Fibroblast of skin of left quadriceps (primary cell): Measurements from ENCODE around the gene STX10.

Experiments
- DNase-seq, 2 experiments: peaks; one replicate each; pipeline ENCODE4 v3.0.0-alpha.2; 2013; ENCODE audit warnings: low read depth in 2 of 2

STX10 gene

GRCh38 chr19:13139633-13140311 is 10.4 kb downstream of the STX10 start:
- DNase-seq = no peak

- no peak for DNase-seq
Measured at GRCh38 chr19:13138916-13139198, 11.3 kb downstream of the STX10 start.

GRCh38 chr19:13138171-13138915 is 11.8 kb downstream of the STX10 start:
- no peak for DNase-seq

- no peak for DNase-seq
Measured at GRCh38 chr19:13137290-13137794, 12.8 kb downstream of the STX10 start.

DNA sequence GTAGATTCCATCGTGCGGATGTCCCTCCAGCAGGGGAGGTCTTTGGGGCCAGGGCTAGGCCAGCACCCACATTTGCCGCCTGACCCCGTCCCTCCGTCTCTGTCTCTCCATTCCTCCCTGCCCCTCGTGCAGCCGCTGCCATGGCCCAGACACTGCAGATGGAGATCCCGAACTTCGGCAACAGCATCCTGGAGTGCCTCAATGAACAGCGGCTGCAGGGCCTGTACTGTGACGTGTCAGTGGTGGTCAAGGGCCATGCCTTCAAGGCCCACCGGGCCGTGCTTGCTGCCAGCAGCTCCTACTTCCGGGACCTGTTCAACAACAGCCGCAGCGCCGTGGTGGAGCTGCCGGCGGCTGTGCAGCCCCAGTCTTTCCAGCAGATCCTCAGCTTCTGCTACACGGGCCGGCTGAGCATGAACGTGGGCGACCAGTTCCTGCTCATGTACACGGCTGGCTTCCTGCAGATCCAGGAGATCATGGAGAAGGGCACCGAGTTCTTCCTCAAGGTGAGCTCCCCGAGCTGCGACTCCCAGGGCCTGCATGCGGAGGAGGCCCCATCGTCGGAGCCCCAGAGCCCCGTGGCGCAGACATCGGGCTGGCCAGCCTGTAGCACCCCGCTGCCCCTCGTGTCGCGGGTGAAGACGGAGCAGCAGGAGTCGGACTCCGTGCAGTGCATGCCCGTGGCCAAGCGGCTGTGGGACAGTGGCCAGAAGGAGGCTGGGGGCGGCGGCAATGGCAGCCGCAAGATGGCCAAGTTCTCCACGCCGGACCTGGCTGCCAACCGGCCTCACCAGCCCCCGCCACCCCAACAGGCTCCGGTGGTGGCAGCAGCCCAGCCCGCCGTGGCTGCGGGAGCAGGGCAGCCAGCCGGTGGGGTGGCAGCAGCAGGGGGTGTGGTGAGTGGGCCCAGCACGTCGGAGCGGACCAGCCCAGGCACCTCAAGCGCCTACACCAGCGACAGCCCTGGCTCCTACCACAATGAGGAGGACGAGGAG is 14.8 kb downstream of the STX10 start:
- no peak for DNase-seq

DNA sequence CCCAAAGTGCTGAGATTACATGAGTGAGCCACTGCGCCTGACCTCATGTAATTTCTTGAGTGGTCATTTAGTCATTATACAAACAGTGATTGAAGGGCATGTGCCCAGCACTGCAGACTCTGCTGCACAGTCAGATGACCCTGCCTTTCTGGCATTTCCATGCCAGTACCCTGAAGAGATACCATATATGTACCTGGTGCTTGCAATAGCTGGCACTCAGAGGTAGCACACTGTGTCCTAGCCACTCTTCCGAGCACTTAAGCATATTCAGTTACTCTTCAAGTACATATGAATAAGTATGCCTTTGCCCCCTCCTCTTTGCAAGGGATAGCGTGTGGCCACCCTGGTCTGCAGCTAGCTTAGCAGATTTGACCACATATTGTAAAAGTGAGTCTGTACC is 15.5 kb downstream of the STX10 start:
- DNase-seq = no peak

DNA sequence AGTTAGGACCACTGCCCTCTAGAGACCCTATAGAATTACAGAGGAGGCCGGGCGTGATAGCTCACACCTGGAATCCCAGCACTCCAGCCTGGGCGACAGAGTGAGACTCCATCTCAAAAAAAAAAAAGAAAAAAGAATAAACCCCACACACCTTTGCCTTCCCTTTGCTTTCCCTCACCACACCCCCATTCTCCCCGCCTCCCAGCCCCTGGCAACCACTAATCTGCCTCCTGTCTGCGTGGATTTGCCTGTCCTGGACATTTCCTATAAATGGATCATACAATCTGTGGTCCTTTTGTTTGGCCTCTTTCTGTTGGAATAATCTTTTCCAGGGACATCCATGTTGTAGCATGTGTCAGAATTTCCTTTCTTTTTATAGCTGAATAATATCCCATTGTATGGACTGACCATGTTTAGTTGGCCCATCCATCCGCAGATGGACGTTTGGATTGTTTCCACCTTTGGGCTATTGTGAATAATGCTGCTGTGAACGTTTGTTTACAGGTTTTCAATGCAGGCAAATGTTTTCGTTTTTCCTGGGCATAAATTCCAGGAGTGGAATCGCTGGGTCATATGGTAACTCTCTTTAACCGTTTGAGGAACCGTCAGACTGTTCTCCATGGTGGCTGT is 16.8 kb downstream of the STX10 start:
- no peak for DNase-seq

- DNase-seq = no peak
Measured at GRCh38 chr19:13132471-13133180, 17.5 kb downstream of the STX10 start.

DNA sequence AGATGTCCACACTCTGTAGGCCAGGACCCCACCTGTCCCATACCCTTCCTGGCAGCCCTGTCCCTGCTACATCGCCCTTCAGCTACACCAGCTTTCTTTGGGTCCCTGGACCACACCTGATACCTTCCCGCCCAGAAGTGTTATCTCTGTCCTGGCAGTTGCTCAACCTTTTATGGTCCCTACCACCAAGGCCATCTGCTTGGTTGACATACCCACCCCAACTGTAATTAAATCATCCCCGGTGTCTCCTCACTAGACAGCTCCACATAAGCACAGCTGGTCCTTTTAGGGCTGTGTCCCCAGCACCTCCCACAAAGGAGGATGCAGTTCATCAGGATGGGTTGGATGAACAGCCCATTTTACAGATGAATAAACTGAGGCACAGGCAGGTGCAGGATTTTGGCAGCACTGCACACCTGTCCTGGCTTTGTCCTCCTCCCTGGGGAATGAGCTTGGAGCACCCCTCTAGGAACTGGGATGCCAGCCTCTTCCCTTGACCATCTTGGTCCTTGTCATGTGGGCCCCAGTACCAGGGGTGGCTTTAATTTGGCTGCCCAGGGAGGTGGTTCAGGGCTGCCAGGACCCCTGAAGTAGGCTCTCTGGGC is 19.2 kb downstream of the STX10 start:
- no peak for DNase-seq

DNA sequence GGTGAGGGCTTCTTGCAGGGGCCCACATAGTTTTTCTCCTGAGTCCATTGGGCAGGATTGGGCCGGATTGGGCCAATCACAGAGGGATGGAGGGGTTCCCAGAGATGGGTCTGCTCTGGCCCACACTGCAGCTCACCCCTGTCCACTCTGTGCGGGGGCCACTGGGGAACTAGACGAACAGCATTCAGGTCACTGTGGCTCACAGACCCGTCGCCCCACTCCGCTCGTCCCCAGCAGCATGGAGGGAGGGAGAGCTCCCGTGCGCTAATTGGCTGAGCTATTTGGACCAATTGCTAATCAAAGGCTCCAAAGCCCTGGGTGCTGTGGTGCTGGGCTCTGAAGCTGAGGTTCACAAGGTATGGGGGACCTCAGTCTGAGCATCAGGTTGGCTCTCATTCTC is 20.8 kb downstream of the STX10 start:
- DNase-seq = no peak

GRCh38 chr19:13128583-13128982 is 21.6 kb downstream of the STX10 start:
- DNase-seq = no peak

- DNase-seq = no peak
Measured at GRCh38 chr19:13127811-13128575, 22.2 kb downstream of the STX10 start.

GRCh38 chr19:13127051-13127450 is 23.1 kb downstream of the STX10 start:
- no peak for DNase-seq

- DNase-seq = no peak
Measured at GRCh38 chr19:13122980-13123957, 26.9 kb downstream of the STX10 start.

GRCh38 chr19:13122275-13122878 is 27.8 kb downstream of the STX10 start:
- DNase-seq = no peak

GRCh38 chr19:13121551-13122274 is 28.5 kb downstream of the STX10 start:
- no peak for DNase-seq

GRCh38 chr19:13120817-13121216 is 29.4 kb downstream of the STX10 start:
- no peak for DNase-seq

DNA sequence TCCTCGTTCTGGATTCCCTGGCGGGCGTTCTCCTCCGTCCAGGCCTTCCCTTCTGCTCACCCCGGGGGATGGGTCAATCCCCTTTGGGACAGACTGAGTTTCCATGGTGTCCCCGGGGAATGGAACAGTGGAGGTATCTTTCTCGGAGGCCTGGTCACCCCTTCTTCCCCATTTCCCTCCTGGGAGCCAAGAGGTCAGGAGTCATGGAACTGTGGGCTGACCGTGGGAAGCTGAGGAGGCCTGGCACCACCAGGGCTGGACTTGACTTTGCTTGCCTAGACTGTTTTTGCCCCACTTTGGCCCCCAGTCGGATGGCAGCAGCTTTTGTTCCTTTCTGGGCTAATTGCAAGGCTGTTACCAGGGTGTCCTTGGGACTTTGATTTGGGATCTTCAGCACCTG is 30.1 kb downstream of the STX10 start:
- no peak for DNase-seq
